Islet of Langerhans (tissue), 1 donor: Measurements from ENCODE around the gene C1GALT1.

Source experiments
- FAIRE-seq: peaks from one replicate; lab custom pipeline; 2011; peaks lifted over from hg19 to GRCh38; lab: Jason Lieb, UNC

The C1GALT1 gene

DNA sequence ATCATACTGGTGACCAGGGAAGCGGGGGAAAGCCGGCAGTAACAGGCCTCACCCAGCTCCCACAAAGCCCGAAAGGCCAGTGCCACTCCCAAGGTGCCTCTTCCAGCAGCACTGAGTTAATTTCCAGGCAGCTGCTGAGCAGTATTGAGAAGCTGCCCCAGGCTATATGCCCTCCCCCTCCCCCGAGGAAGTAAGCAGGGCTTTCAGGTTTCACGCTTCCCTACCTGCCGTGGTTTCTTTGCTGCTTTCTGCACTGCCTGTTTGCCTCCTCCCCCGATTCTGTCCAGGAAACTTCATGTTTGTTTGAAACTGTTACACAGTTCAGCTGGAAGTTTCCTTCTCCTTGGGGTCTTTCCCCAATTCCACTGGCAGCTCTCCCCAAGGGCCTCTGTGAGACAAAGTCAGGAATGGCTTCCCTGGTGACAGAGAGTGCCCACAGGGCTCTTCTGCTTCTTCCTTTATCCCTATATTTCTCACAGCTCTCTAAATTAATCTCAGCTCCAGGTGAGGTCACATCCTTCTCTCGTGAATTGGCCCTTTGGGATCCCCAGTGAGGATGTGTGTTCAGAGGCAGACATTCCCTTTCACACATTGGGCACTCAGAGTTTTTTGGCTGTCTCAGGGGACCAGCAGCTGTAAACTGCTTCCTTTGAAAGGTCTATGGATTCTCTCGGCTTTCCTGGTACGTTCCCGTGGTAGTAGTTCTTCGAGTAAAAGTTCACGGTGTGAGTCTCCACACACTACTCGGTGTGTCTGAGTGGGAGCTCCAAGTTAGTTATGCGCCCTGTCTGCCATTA lies 19.4 kb downstream of the C1GALT1 start:
- no peak for FAIRE-seq

DNA sequence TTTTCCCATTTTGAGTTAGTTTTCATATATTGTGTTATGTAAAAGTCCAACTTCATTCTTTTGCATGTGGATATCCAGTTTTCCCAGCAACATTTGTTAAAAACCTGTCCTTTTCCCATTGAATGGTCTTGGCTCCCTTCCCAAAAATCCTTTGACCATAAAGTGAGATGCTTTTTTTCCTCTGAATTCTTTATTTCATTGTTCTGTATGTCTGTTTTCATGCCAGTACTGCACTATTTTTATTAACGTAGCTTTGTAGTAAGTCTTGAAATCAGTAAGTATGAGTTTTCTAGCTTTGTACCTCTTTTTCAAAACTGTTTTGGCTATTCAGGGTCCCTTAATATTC lies 20.0 kb downstream of the C1GALT1 start:
- no peak for FAIRE-seq

DNA sequence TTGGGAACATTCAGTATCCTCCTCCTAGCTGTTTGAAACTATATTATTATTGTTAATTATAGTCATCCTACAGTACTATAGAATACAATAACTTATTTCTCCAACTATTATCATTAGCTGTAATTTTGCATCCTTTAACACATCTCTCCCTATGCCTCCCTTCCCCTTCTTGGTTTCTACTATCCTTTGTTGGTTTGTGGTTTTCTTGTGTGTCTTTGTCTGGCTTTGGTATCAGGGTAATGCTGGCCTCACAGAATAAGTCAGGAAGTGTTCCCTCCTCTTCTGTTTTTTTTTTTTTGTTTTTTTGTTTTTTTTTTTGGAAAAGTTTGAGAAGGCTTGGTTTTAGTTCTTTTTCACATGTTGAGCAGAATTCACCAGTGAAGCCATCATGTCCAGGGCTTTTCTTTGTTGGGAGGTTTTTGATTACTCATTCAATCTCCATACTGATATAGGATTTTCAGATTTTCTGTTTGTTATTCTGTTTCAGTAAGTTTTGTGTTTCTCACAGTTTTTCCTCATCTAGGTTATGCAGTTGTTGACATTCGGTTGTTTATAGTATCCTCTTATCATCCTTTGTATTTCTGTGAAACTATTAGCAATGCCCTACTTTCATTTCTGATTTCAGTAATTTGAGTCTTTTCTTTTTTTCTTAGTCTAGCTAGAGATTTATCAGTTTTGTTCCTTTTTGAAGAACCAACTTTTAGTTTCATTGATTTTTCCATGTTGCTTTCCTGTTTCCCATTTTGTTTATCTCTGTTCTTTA lies 21.6 kb downstream of the C1GALT1 start:
- no peak for FAIRE-seq

DNA sequence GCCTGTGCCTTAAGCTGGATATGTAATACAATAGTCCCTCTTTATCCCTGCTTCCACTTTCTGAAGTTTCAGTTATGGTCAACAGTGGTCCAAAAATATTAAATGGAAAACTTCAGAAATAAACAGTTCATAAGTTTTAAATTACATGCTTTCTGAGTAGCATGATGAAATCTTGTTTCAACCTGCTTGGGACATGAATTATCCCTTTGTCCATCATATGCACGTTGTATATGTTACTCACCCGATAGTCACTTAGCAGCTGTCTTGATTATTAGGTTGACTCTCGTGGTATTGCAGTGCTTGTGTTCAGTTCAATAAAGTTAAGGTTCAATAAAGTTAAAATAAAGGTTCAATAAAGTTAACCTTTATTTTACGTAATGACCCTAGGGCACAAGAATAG lies 25.5 kb downstream of the C1GALT1 start:
- FAIRE-seq: peak; percentile 69

DNA sequence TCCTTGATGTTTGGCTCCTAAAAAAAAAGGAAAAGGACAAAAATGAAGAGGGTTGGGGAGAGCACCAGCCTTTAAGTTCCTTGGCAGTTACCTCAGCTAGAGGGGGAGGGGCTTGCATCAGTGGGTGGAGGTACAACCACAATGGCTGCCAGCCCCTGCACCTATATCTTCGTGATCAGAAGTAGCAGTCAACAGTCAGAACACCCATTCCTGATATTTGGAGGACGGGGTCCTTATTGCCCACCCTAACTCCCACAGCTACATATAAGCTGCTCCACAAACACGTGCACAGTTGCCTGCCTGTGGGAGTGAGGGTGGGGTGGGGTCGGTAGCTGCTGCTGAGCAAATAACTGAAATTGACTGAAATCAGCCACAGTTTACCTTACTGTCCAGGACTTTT lies 26.2 kb downstream of the C1GALT1 start:
- no peak for FAIRE-seq

DNA sequence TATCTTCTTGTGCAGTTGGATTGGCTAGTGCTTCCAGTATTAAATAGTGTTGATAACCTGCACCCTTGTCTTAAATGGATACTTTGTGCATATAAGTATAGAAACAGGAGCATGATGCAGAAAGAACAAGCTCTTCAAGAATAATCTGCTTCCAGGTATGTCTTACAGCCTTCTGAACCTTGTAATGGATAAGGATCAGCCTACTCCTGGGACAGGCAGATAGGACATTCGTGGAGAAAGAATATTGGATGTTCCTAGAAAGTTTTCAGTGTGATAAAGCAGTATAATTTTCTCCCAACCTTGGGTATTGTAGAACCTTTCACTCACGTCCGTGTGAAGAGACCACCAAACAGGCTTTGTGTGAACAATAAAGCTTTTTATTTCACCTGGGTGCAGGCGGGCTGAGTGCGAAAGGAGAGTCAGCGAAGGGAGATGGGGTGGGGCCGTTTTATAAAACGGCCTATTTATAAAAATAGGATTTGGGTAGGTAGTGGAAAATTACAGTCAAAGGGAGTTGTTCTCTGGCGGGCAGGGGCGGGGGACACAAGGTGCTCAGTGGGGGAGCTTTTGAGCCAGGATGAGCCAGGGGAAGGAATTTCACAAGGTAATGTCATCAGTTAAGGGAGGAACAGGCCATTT lies 27.2 kb downstream of the C1GALT1 start:
- FAIRE-seq: no peak

DNA sequence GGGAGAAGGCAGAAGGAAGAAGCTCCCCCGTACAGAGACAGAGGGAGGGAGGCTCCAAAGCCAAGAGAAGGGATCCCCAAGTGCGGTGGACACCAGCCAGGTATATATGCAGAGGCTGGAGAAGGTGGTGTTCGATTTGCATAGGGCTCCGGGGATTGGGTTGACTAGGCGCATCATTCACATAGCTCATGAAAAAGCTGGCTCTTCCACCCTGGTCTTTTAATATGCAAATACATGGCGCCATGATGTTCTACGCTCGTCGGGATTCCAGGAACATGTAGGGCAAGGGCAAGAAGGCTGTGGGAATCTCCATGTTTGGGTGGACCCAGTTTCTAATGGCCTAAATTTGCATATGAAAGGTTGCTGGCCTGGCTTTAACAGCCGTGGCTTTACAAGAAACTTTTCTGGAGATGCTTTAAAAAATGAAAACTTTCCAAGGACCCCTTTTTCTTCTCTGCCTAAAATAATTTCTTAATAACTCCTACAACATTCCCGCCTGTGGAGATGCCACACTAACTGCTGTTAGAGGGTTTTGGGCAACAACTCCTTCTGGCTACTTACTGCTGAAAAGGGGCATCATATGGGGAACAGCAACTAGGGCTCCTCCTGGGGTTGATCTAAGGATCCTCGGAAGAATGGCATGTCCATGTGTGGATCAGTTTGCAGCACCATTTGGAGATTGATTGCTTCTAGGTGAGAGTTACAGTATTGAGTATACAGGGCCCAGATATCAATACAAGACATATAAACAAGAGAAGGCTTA lies 28.3 kb downstream of the C1GALT1 start:
- FAIRE-seq: no peak

DNA sequence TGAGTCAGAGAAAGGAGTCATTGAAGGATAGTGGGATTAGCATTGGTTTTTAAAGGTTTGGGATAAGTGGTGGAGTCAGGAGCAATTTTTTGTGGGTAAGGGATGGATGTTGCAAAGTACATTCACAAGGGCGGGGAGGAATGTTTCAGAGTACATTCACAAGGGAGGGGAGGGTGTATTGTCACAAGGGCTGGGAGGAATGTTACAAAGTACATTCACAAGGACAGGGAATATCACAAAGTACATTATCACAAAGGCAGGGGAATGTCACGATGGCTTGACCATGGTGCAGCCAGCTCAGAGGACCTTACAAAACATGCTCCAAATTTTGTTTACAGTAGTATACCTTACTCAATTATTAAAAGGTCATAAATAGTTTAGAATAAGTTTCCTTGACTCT lies 30.3 kb downstream of the C1GALT1 start:
- no peak for FAIRE-seq

DNA sequence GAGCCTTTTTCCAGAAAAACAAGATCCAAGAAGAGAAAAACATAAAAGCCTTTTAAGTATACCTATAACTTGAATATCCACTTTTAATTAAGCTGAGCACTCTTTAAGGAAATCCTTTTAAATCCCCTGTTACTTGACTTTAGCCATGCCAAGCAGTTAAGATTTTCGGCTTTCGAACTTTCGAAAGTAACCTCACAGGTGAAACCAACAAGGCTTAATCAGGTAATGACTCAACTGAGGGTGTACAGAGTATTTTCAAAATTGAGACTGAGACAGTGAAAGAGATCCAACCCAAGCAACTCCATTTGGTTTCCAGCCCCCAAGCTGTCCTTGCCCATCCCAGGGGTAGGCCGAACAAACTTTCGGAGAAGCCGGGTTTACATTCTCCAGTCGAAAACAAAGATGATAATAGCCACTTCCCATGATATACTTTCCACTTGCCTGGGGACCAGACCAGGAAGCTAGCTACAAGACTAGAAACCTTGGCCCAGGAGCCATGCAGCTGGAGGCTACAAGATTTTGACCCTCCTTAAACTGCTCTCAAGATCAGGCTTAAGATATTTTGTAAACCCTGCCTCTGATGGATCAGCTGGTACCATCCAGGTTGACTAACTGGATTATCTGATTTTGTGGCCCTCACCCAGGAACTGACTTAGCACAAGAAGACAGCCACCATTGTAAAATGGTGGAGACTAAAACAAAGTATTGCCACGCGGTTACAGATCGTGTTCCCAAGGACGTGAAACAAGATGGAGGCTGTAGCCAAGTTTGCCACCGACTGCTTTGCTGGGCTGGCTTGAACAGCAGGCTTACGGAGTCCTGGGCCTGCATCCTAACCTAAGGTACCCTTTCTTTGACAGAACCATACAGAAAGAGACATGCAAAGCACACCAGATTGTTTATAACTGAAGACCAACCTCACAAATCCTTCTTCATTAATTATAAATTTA lies 32.3 kb downstream of the C1GALT1 start:
- FAIRE-seq: no peak

DNA sequence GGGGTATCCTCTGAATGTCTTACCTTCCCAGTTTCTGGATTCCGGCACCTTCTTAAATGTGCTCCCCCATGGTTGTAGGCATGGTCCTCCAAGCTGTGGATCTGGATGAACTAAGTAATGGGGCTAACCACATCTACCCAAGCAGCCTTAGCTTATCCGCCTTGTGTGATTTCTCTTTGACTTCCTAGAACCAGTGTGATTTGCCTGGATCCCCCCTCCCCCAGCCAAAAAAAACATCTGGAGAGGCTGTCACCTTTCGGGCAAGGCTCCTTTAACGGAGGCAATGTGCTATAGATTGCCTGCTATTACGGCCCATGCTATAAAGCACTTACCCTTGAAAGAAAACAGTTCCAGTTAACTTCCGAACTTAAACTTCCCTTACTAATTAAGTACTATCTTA lies 33.9 kb downstream of the C1GALT1 start:
- no peak for FAIRE-seq

DNA sequence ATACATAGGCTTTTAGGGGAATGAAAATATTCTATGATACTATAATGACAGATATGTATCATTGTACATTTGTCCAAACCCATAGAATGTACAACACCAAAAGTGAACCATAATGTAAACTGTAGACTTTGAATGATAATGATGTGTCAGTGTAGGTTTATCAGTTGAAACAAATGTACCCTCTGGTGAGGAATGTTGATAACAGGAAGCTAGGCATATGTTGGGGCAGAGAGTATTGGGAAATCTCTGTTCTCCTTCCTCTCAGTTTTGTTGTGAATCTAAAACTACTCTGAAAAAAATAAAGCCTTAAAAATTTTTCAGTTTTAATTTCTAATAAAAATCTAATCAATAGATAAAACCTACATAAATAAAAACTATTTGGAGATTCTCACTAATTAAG lies 36.9 kb downstream of the C1GALT1 start:
- FAIRE-seq: no peak

DNA sequence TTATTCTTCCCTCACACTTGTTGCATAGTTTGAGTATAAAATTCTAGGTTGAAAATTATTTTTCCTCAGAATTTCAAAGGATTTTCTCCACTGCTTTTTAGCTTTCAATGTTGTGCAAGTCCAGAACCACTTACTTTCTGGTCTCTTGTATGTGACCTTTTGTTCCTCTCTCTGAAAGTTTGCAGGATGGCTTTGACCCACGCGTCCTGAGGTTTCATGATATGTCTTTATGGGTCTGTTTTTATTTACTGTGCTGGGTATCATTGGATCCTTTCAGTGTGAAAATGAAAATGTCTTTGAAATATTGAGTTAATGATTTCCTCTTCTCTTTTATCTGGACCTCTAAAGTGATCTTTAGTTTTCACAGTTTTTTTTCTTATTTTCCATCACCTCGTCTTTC lies 38.5 kb downstream of the C1GALT1 start:
- no peak for FAIRE-seq

DNA sequence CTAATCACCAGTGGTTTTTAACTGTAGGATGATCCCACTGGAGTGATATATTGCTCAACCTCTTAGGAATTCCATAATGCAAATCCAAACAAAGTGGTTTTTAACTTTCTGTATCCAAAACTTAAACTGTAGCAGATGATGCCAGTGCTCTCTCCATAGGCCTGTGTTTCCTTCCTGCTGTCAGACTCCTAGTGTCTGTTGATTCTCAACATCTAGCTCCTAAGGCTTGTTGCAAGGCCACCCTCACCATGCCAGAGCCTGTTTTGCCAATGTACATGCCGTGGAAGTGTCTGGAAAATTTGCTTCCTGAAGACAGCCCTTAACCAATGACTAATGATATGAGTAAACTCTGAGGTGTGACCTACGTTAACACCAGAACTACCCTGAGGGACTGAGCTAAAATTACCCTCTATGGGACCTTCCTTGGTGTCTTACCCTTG lies 39.3 kb downstream of the C1GALT1 start:
- FAIRE-seq: no peak

DNA sequence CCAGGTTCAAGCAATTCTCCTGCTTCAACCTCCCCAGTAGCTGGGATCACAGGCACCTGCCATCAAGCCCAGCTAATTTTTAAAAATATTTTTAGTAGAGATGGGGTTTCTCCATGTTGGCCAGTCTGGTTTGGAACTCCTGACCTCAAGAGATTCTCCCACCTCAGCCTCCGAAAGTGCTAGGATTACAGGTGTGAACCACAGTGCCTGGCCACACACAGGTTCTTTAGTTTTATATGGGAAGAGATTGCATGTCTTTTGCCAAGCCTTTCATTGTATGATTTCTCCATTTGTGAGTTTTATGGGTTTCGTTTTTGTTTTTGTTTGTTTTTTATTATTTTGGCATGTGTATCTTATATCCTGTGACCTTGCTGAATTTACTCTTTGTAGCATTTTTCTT lies 40.9 kb downstream of the C1GALT1 start:
- no peak for FAIRE-seq

DNA sequence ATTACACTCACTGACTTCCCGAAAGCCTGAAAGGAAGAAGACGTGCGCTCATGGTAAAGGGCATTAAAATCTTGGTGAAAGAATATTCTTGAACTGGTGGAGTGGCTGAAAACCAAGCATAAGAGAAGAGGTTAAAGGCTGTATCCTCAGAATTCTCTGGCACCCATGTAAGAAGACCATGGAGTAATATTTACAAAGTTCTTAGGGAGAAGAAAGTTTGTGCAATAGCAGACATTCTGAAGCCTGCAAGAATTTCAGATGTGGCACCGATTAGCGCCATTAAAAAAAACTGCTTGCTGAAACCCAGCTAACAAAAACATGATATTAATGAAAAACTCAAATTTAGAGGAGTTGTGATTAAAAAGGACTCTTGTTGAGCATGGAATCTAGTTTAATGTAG lies 44.1 kb downstream of the C1GALT1 start:
- FAIRE-seq: no peak

DNA sequence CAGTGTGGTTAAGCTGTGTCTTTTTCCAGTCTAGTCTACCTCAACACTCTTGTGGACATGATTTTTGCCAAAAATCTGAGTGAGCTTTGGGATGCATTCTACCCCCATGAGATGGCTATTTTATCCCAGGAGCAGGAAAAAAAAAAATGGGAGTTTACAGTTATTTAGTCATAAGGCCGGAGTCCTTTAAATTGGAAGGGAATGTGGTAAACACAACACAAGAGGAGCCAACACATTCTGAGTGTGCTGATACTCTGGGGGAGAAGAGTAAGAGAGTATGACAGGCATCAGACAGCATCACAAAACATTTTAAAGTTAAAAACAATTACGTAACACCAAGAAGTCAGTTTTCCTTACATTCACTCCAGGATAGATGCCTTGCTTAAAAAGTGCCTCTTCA lies 46.1 kb downstream of the C1GALT1 start:
- FAIRE-seq: no peak

DNA sequence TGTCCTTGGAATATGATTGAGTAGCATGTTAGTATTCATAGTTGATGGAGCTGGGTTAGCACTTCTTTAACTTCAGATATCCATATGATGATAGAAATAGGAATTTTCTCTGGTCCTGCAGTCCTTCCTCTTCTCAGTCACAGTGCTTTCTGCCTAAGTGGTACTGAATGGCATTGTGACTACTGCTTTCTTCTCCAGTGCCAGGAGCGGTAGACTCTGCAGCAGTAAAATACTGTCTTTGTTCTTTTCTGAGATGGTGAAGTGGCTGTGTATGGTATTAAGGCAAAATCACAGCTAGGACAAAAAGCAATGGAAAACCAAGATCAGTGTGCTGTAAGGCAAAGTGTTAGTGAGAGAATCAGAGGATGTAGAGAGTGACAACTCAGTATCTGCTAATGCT lies 46.6 kb downstream of the C1GALT1 start:
- FAIRE-seq: no peak

DNA sequence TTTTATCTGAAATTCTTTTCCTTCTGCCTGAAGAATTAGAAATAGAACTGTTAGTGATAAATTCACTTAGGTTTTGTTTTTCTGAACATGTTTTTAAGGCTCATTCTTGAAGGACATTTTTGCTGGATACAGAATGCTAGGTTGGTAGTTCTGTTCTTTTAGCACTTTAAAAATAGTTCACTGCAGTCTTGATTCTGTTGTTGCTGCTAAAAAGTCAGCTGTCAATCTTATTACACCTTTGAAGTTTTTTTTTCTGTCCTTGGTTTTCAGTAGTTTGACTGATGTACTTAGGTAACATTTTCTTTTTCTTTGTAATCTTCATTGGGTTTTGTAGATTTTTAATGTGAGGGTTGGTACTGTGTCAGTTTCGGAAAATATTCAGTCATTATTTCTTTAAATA lies 48.7 kb downstream of the C1GALT1 start:
- FAIRE-seq: peak; percentile 47

DNA sequence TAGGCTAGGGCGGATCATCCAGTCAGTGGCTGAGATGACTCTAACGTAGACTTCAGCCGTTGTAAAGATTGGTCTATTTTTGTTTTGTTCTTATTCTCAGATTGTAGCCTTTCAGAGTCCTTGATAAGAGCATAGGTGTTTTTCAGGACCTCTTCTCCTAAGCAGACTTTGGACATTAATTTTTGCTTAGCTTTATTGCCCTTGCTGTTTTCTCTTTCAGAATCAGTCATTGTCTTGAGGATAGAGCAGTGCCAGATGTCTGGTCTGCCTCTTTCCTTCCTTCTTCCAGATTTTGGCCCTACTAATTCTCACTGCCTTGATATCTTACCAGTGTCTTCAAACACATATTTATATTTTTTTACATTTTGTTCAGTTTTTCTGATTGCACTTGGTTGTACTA lies 49.5 kb downstream of the C1GALT1 start:
- no peak for FAIRE-seq

DNA sequence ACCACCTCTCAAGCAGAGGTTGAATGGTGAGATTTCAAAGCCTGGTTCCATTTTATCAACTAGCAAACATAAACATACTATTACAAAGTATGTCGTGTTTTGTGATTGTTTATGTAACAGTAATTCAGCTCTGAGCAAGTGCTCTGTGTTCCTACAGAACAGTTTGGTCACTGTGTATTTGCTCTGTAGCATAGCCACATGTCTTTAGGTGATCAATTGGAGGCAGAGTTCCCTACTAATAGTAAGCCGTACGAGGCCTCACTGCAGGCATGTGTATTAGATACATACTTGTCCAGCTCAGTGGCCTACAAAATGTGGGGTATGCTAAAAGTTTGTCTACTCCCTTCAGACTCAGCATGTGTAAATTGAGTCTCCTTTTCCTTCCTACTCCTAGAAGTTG lies 53.0 kb downstream of the C1GALT1 start:
- FAIRE-seq: no peak

DNA sequence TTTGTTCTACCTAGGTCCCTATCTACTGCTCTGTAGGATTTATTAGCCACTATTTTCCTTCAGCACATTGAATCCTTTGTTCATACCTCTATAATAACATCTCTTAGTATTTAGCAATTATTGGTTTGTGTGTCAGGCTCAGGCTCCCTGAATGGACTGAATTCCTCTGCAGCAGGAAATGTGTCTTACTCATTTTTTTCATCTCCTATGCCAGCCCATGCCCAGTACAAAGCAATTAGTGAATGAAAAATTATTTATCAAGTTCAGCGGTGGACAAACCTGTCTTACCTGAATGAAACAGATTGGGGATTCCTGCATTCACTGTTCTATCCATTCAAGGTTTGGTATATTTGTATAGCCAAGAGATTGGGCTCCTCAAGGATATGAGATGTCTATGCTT lies 53.7 kb downstream of the C1GALT1 start:
- no peak for FAIRE-seq
